ENCODE results near the gene PDE6A. TPM values are rescaled to one million over a fixed set of nuclear protein-coding genes. Genes with fewer than 3 reads are reported as not detected.
"Not testable (repeated sequence)": the region's sequence is repeated elsewhere in the genome, so short reads cannot be mapped to it uniquely, and the experiment has no call there.

Gene PDE6A
- total RNA-seq, 1 donor from 2014 or later, result 0.05 TPM

DNA sequence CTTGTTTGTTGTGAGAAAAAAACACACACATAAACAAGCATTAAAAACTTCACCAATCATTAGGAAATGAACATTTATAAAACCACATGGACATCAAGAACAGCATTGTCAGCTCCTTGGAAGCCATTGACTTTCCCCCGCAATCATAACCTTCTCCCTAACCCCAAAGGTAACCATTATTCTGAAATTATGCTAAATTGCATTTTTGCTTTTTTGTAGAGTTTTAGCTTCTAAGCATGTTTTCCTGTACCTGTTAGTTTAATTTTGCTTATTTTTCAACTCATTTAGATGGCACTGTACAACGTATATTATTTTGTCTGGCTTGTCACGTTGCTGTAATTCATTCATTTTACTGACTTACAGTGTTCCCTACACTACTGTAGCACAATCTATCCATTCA lies 36.8 kb downstream of the PDE6A start:
- ATAC-seq, result no peak
- no peak for DNase-seq (ENCODE audit: missing footprints)
- intact Hi-C loops (cut with DNase I), result no loop called here

DNA sequence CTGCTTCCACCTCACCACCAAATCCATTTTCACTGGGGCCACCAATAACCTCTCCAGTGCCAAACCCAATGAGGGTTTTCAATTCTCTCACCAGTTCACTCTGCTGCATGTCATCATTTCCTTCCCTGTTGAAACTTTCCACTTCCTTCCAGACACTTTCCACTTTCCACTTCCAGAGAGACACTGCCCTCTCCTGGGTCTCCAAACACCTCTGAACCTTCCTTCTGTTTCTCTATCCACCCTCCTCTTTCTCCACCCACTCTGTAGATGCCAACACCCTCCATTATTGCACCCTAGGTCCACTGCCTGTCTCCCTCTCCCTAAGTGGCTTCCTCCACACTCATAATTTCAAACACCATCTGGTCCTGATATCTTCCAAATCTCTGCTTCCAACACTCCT lies 39.6 kb downstream of the PDE6A start:
- no peak for DNase-seq (ENCODE audit: missing footprints)
- ATAC-seq, result no peak
- intact Hi-C loops (cut with DNase I), result no loop called here

DNA sequence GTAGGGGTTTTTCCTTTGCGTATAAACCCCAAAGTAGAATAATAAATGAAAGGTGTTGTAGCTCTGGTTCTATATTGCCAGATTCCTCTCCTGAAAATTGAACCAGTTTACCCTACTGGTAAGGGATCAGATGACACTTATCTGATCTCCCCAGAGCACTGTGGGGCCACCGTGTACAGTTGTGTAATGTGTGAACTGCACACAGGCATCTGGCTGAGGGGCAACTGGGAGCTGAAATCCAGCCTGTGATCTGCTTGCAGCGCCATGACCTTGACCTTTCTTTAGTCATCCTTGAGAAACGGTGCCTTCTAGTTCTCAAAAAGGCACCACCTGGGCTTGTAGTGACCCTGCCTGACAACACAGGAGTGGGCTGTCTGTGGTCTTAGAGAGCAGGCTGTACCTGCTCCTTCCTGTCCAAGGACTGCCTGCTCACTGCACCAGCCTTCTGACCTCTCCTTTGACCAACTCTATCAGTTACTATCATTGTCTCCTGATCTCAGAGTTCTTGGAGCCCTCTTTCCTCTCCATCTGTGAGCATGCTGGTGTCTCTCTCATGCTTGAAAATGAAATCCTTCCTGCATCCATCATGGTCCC lies 40.2 kb downstream of the PDE6A start:
- intact Hi-C loops (cut with DNase I), result no loop called here
- no peak for ATAC-seq

DNA sequence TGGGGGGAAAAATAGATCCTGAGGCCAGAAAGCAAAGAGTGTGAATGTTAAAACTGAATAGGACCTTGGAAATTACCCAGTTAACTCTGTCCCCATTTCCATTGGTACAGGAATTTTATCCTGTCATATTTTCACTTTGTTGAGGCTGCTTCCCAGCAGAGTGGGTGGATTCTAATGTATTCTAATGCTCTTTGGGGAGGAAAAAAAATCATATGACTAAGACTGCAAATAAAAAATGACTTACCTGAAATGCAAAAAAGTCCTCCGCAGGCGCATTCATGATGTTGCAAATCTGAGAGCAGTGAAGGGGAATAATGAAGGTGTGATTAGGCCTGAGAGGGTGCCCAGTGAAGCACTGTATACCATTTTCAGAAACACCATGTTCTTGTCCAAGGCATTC lies 41.2 kb downstream of the PDE6A start:
- intact Hi-C loops (cut with DNase I), result no loop called here
- DNase-seq (ENCODE audit: missing footprints) (no peak), ATAC-seq (no peak)

More for the DNA sequence above, 40.2 kb downstream of the PDE6A start:
- no peak for DNase-seq (ENCODE audit: missing footprints)

DNA sequence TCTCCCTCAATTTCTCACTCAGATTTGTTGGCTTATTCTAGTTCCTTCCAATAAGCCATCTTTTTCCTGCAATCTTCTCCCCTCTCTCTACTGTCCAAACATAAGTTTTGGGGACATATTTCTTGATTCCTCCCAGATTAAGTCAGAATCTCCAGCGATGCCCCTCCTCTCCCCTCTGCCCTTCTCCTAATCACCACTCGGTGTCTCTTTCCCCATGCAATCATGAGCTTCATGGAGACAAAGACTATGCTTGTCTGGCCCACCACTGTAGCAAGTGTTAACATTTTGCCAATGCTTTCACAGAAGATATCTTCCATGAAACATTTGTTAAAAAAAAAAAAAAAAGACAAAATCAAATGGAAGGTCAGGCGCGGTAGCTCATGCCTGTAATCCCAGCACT lies 42.4 kb downstream of the PDE6A start:
- ATAC-seq (no peak), DNase-seq (ENCODE audit: missing footprints) (no peak)
- intact Hi-C loops (cut with DNase I), result no loop called here

DNA sequence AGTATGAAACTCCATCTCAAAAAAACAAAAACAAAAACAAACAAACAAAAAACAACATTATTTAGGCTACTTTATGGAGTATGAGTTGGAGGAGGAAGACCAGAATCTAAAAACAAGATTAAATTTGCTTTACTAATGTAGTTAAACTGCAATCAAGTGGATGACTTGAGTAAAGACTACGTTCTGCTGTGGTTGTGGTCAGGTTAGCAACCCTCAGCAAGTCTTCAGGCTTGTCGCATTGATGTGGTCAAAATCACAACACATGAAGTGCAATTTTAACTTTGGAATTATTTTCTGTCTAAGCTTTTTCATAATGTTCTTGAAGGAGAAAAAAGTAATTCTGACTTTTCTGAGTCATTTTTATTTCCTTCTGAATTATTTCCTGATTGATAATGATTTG lies 43.1 kb downstream of the PDE6A start:
- no peak for ATAC-seq
- DNase-seq (ENCODE audit: missing footprints), result no peak
- intact Hi-C loops (cut with DNase I), result no loop called here

DNA sequence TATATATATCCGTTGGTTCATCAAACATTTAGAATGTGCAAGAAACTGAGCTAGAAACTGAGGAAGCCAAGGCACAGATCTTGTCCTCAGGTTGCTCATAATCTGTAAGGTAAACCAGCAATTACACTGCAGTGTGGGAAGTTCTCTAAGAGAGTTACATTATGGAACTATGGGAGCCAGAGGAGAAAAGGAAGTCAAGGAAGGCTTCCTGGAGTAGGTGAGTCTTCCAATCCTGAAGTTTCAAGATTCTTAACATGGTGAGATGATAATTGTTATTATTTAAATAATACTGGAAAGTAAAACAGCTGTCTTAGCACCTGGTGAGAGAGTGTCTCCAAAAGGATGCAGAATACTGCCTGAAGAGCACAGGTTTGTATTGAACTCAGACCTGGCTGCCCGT lies 44.2 kb downstream of the PDE6A start:
- intact Hi-C loops (cut with DNase I), result no loop called here
- no peak for ATAC-seq
- no peak for DNase-seq (ENCODE audit: missing footprints)

DNA sequence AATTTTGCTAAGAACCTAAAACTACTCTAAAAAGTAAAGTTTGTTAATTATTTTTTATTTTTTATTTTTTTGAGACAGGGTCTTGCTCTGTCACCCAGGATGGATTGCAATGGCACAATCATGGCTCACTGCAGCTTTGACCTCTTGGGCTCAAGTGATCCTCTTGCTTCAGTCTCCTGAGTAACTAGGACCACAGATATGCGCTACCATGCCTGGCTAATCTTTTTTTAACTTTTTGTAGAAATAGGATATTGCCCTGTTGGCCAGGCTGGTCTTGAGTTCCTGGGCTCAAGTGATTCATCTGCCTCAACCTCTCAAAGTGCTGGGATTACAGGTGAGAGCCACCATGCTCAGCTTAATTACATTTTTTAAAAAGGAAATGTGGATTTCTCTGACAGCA lies 45.8 kb downstream of the PDE6A start:
- ATAC-seq (no peak), DNase-seq (ENCODE audit: missing footprints) (no peak)
- intact Hi-C loops (cut with DNase I), result no loop called here

DNA sequence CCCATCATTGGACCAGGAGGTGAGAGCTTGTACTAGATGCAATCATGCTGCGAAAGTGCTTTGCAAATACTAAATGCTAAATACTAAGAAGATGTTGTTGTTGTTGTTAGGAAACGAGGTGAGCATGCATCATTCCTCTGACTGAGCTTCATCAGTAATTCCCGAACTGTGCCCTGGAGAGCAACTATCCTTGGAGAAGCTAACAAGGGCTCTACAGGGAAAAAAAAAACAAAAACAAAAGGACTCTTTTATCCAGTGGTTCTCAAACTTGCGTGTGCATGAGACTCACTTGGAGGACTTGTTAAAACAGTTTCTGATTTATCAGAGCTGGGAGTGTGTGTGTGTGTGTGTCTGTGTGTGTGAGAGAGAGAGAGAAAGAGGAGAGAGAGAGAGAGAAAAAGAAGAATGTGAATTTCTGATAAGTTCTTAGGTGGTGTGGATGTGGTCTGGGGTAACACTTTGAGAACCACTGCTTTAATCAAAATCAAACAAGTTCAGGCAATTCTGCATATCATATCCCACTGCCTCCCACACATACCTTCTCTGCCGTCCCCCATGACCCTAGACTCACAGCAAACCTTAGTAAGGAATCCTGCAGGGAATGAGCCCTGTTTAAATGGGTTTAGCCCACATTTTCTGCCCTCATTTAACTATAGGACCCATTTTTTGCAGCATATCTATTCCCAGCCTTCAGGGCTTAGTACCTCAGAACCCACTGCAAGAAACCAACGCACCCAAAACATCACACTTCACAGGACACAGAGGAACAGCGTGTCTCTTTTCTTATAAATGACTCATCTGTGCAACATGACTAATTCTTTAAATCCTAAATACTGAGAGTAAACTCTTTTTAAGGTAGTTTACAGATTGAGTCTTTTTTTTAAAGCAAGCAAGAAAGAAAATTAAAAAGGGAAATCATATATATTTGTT lies 48.9 kb downstream of the PDE6A start:
- intact Hi-C loops (cut with DNase I), result no loop called here
- no peak for ATAC-seq
- no peak for DNase-seq (ENCODE audit: missing footprints)

DNA sequence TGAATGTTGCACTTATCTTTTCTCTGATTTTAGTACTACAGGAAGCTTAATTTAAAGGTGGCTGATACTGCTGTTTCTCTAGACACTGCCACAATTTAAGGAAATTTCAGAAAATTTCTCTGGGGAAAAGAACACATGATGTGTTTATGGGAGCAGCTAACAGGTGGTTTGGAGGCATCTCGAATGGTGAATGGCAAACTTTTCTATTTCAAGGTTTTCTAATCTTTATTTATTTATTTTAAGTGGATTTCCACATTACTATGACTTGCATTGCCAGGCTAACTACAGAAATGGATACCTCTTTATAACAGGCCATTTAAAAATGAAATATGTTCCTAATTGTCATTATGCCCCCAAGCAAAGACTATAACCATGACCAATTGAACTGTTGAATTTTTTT lies 50.4 kb downstream of the PDE6A start:
- no peak for ATAC-seq
- DNase-seq (ENCODE audit: missing footprints), result no peak
- intact Hi-C loops (cut with DNase I), result no loop called here

DNA sequence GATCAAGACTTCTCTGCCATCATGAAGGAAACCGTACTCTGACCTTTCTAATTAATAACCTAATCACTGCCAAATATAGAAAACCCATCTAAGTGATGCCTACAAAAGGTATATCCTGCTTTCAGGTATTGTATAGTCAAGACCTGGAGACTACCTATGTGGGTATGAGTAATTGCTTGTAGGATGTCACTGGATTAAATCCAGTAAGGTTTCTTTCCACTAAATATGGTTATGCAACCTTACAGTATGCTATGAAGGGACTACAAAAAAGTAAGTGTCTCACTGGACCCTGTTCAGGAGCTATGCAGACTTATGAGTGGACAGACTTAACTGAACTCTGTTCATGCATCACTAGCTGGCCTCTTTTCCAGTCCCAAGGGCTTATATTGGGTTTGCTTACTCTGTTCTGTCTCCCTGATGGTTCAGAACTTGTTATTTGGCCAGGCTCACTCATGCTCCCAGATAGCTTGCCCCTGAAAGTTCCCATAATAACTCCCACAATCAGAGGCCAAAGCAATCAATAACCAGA lies 51.1 kb downstream of the PDE6A start:
- DNase-seq (ENCODE audit: missing footprints) (no peak), ATAC-seq (no peak)
- intact Hi-C loops (cut with DNase I), result no loop called here

DNA sequence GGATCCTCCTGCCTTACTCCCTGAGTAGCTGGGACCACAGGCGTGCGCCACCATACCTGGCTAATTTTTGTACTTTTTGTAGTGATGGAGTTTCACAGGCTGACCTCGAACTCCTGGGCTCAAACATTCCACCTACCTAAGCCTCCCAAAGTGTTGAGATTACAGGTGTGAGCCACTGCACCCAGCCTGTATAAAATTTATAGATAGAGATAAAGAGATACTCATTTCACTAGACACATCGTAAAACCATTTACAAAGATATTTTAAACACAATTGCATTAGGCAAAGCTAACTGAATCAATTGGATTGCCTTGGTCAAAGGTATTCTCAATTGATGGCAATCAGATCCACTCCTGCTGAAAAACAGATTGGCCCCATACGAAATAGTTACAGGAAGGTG lies 52.0 kb downstream of the PDE6A start:
- intact Hi-C loops (cut with DNase I), result no loop called here
- no peak for ATAC-seq
- DNase-seq (ENCODE audit: missing footprints), result no peak

DNA sequence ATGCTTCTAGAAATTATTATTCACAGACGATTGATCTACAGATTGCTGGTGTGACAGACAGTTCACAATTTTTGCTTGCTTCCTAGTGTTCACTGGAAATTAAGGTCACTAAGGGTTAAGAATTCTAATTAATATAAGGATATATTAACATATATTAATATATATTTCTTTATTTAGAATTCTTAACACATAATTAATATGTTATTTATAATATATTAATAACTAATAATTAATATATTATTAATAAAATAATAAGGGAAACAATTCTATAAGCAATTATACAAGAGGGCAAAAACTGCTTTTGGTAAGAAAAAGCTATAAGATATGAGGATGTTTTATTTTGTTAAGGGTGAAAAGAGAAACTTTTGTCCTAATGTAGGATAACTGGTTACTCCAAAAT lies 56.3 kb downstream of the PDE6A start:
- DNase-seq (ENCODE audit: missing footprints), result no peak
- no peak for ATAC-seq
- intact Hi-C loops (cut with DNase I), result no loop called here

DNA sequence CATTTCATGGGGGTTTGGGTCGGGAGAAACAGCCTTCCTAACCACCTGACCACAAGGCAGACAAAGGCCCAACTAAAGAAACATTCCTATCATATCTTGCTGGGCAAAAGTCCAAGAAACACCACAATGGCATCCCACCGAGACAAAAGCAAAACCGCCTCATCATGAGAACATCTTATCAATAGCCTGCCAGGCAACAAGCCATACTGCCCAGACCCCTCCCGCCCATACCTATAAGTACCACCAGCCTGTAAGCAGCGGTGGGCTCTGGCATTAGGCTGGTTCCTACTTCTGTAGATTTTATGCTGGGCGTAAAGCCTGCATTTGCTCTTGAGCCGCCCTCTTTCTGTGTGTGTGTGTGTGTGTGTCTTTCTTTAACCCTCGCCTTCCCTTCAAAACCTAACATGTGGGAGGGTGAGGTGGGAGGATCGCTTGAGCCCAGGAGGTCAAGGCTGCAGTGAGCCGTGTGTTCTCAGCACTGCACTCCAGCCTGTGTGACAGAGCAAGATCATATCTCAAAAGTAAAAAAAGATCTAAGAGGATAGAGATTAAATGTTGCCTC lies 56.9 kb downstream of the PDE6A start:
- intact Hi-C loops (cut with DNase I), result no loop called here
- ATAC-seq (no peak), DNase-seq (ENCODE audit: missing footprints) (no peak)

DNA sequence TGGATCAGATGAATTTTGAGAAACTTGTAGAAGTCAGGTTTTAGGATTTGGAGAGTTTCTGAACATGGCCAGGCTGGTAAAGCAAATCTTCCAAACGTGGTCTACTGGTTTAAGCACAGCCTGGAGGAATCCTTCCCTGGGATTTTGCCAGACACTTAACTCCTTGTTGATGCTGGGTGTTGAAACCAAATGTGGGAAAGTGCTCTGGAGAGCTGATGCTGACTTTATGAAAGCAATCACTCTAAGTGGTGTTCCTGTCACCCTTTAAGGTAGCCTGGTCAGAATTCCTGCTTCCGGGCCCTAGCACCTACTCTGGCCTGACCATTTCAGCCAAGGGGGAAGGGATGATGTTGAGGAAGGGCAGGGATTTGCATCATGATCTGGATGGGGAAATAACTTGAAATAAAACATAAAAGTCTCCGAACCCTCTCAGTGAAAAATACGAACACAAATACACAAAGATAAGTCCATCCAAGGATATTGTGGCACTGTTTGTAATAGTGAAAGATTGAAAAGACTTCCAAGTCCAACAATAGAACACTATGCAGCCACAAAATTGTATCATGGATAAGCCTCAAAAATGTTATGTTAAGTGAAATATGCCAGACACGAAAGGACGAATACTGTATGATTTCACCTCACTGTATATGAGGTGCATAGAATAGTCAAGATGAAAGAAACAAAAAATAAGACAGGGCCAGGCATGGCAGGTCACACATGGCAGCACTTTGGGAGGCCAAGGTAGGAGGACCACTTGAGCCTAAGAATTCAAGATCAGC lies 57.7 kb downstream of the PDE6A start:
- intact Hi-C loops (cut with DNase I), result no loop called here
- ATAC-seq (no peak), DNase-seq (ENCODE audit: missing footprints) (no peak)

DNA sequence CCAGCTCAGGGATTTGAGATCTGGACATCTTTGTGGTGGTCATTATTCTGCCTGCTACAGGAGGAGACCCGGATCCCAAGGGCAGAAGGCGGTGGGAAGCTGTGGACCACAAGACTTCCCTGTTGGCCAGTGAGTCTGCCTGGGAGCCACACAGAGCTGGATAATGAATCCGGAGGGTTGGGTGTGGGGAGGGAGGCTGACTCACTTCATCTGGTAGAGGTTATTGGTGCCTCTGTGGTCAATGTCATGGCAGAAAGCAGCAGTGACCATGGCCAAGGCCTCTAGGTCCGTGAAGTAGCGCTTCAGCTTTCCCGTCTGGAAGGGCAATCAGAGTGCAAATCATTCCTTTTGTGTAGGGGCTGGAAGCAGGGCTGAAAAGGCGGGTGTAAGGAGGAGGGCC lies 58.5 kb downstream of the PDE6A start:
- ATAC-seq (no peak), DNase-seq (ENCODE audit: missing footprints) (no peak)
- intact Hi-C loops (cut with DNase I), result no loop called here

DNA sequence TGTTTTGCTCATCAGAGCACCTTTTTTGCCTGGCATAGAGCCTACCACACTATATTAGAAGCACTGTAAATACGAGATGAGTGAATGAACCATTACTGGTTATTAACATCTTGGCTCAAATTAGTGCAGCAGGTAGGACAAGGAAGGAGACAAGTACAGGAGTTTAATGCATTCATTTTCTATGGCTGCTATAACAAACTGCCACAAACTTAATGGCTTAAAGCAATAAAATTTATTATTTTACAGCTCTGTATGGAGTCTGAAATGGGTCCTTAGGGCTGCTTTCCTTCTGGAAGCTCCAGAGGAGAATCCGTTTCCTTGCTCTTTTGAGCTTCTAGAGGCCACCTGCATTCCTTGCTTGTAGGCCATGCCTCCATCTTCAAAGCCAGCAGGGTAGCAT lies 59.1 kb downstream of the PDE6A start:
- intact Hi-C loops (cut with DNase I), result no loop called here
- ATAC-seq, result no peak
- DNase-seq (ENCODE audit: missing footprints), result no peak

DNA sequence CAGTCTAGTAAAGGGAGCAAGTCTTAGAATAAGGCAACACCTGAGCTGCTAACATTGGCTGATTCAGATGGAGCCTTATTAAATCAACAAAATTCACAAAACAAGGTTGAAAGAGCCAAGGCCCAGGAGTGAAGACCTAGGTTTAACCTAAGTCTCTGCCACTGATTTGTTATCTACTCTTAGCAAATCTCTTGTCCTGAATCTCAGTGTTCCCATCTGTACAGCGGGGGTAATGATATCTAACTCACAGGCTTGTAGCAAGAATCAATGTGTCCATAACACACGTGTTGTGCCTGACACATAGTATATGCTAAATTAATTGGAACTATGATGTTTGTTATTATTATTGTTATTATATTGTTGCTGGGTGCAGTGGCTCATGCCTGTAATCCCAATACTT lies 61.0 kb downstream of the PDE6A start:
- intact Hi-C loops (cut with DNase I), result no loop called here
- ATAC-seq (no peak), DNase-seq (ENCODE audit: missing footprints) (no peak)

DNA sequence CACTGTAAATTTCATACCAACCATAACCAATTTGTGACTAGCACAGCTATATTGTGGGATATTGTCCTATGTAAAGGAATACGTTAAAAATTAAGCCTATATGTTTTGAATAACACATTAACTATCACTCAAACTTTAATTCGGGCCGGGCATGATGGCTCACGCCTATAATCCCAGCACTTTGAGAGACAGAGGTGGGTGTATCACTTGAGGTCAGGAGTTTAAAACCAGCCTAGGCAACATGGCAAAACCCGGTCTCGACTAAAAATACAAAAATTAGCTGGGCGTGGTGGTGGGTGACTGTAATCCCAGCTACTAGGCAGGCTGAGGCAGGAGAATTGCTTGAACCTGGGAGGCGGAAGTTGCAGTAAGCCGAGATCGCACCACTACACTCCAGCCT lies 62.0 kb downstream of the PDE6A start:
- DNase-seq (ENCODE audit: missing footprints); ATAC-seq; intact Hi-C loops (cut with DNase I): not testable (repeated sequence)

All from Right ventricle myocardium inferior (tissue), 1 donor.